Activated naive CD8-positive, alpha-beta T cell treated with anti-CD3 and anti-CD28 coated beads, Interleukin-2, amount 50 U/mL, for 24 hours (primary cell): Measurements from ENCODE around the gene SNCA.

Experiments used
- ATAC-seq: fragments of 150-1000 bp; cut with Tn5 transposase; one replicate; pipeline ENCODE4 v1.10.0; 2021
- DNase-seq: peaks from one replicate; pipeline ENCODE4 v3.0.0; 2021
- H3K27ac Mint-ChIP-seq: one replicate; pipeline ENCODE4 v1.8.0; 2021; ENCODE audit warnings: mild to moderate bottlenecking, mixed read lengths
- H3K27me3 Mint-ChIP-seq: one replicate; pipeline ENCODE4 v1.8.0; 2021; ENCODE audit warnings: mixed read lengths
- H3K36me3 Mint-ChIP-seq: one replicate; pipeline ENCODE4 v1.8.0; 2021; ENCODE audit warnings: low read depth, mixed read lengths
- H3K4me1 Mint-ChIP-seq: one replicate; pipeline ENCODE4 v1.8.0; 2021; ENCODE audit warnings: mixed read lengths
- H3K4me3 Mint-ChIP-seq: one replicate; pipeline ENCODE4 v1.8.0; 2021; ENCODE audit warnings: mild to moderate bottlenecking, moderate library complexity, mixed read lengths
- H3K9me3 Mint-ChIP-seq: one replicate; pipeline ENCODE4 v1.8.0; 2021; ENCODE audit warnings: mixed read lengths

Gene SNCA

DNA sequence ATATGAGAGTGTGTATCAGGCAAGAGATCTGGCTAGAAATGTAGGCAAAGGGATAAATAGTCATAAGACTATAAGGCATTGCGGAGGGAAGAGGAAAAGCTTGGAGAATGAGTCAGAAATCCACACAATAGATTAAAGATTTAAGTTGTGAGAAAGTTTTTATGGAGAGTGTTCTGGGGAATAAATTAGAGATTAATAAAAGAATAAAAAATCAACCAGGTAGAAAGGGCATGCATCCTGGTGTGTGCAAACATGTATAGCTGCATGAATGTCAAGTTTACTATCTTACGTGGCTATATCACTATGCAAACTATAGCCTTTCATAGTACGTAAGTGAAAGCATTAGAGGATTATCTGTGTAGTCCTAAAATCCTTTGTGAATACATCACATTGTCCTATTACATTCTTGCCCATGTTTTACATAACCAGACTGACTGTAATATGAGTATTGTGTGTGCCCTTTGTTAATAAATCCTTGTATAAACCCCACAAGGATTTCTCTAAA, 36.9 kb downstream of the SNCA start:
- H3K4me1 Mint-ChIP-seq = no peaks in the 10 kb centered on the region
- ATAC-seq (no peak), DNase-seq (no peak)
- no peaks in the 10 kb centered on the region for H3K9me3 Mint-ChIP-seq
- no peaks in the 10 kb centered on the region for H3K27me3 Mint-ChIP-seq
- H3K27ac Mint-ChIP-seq = no peak overlapping the region
- no peaks in the 10 kb centered on the region for H3K36me3 Mint-ChIP-seq
- no peak overlapping the region for H3K4me3 Mint-ChIP-seq

- no peak for ATAC-seq
- H3K4me1 Mint-ChIP-seq = no peaks in the 10 kb centered on the region
These were observed 37.9 kb downstream of the SNCA start for GRCh38 chr4:89799071-89799470.

DNA sequence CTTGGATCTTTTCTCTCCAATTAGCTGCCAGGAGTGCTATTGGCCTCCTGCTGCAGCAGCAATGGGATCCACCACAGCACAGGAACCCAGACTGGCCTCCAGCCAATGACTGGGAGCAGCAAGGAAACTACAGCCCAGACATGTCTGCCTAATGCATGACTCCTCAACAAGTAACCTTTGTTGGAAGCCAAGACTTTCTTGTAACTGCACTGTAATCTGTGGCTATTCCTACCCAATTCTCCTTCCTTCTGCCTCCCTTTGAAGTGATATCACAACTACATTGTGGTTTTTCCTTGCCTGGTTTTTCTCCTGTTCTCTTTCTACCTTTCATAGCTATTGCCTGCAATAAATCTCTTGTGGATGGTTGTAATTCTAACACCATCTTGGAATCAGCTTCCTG, 39.8 kb downstream of the SNCA start:
- Mint-ChIP-seq H3K36me3 (no peaks in the 10 kb centered on the region), H3K9me3 (no peaks in the 10 kb centered on the region), H3K27ac (no peak overlapping the region), H3K4me1 (no peaks in the 10 kb centered on the region), H3K4me3 (no peak overlapping the region), H3K27me3 (no peaks in the 10 kb centered on the region)
- ATAC-seq (no peak), DNase-seq (no peak)

More at GRCh38 chr4:89799071-89799470, 37.9 kb downstream of the SNCA start:
- H3K27ac Mint-ChIP-seq = no peak overlapping the region
- H3K36me3 Mint-ChIP-seq = no peaks in the 10 kb centered on the region
- H3K9me3 Mint-ChIP-seq = no peaks in the 10 kb centered on the region
- no peak overlapping the region for H3K4me3 Mint-ChIP-seq
- no peak for DNase-seq
- no peaks in the 10 kb centered on the region for H3K27me3 Mint-ChIP-seq

DNA sequence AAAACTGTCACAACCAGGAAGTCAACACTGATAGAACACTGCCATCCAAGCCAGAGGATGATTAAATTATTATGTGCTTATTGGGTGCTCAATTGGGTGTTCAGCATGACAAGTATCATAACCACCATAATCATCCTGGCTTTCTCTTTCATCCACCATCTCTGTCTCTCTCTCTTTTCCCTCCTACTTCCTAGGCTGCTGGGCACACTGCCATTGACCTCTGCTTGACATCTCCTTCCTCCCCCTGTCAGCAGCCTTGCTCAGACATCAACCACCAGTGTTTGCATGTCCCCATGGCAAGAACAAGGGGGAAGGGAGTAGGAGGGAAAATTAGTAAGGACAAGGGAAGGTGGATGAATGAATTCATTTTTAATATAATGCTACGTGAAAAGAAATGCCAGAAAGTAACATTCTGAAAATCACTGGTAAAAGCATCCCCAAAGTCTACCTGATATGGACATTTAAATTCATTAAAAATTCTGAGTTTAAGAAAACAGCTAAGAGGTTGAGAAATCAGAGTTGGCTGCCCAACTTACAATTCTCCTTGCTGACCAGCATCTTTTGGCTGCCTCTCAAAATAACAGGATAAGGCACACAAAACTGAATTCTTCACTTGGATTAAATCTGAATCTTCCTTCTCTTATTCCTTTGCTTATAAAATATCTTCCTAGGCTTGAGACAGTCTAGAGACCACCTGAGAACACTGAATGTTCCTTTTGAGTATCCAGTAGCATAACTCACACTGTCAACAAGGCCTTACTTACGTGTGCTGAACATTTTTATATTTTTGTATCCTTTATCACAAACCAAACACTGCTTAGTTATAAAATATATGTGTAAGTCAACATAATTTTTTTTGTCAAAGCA, 48.5 kb downstream of the SNCA start:
- H3K4me1 Mint-ChIP-seq = no peaks in the 10 kb centered on the region
- no peaks in the 10 kb centered on the region for H3K36me3 Mint-ChIP-seq
- no peak overlapping the region for H3K27ac Mint-ChIP-seq
- no peaks in the 10 kb centered on the region for H3K27me3 Mint-ChIP-seq
- DNase-seq (no peak), ATAC-seq (no peak)
- H3K9me3 Mint-ChIP-seq = no peaks in the 10 kb centered on the region
- H3K4me3 Mint-ChIP-seq = no peak overlapping the region

GRCh38 chr4:89784686-89785231, 52.2 kb downstream of the SNCA start:
- no peak for DNase-seq
- no peak for ATAC-seq
- no peak overlapping the region for H3K27ac Mint-ChIP-seq
- H3K4me3 Mint-ChIP-seq = no peak overlapping the region
- no peaks in the 10 kb centered on the region for H3K9me3 Mint-ChIP-seq
- H3K36me3 Mint-ChIP-seq = no peaks in the 10 kb centered on the region
- H3K27me3 Mint-ChIP-seq = no peaks in the 10 kb centered on the region
- no peaks in the 10 kb centered on the region for H3K4me1 Mint-ChIP-seq

GRCh38 chr4:89781321-89781720, 55.6 kb downstream of the SNCA start:
- no peak overlapping the region for H3K27ac Mint-ChIP-seq
- peaks cover 25% of the 10 kb centered on the region for H3K9me3 Mint-ChIP-seq
- H3K27me3 Mint-ChIP-seq = peaks cover 4% of the 10 kb centered on the region
- H3K4me3 Mint-ChIP-seq = no peak overlapping the region
- no peaks in the 10 kb centered on the region for H3K36me3 Mint-ChIP-seq
- H3K4me1 Mint-ChIP-seq = no peaks in the 10 kb centered on the region
- no peak for ATAC-seq
- DNase-seq = no peak

DNA sequence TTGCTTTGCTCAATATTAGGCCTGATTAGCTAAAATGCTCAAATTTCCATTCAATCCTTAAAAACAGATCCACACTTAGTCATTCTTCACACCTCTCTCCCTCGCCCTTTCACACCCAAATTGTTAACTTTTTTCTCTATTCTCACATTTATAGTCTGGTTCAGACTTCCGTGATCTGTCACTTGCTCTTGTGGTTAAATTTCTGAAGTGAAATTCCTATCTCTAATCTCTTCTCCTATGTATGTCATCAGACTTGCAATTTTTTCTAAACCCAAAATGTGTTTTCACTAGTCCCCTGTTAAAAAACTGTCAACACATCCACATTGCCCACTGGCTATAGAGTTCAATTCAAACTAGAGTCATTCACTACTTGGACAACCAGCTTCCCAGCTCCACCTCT, 63.2 kb downstream of the SNCA start:
- H3K4me3 Mint-ChIP-seq = no peak overlapping the region
- no peaks in the 10 kb centered on the region for H3K36me3 Mint-ChIP-seq
- ATAC-seq (no peak), DNase-seq (no peak)
- no peak overlapping the region for H3K27ac Mint-ChIP-seq
- H3K4me1 Mint-ChIP-seq = no peaks in the 10 kb centered on the region
- H3K27me3 Mint-ChIP-seq = peaks cover 10% of the 10 kb centered on the region
- H3K9me3 Mint-ChIP-seq = peaks cover 20% of the 10 kb centered on the region

DNA sequence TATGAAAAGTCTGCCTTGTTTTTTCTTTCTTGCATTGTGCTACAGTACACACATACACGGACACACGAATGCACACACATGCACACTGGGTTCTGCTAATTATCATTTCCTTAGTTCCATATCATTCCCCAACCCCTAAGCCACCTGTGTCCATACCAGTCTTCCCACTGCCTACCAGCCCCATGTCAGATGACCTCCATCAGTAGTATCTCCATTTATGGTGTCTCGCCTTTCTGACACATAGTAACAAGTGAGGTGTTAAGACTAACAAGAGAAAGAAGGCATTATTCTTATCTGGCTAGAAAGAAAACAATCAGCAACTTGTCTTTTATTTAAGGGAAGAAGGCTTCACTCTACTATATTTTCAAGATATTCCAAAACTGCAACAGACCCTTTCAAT, 67.1 kb downstream of the SNCA start:
- Mint-ChIP-seq H3K9me3 (no peaks in the 10 kb centered on the region), H3K27ac (no peak overlapping the region), H3K27me3 (peaks cover 5% of the 10 kb centered on the region), H3K4me1 (no peaks in the 10 kb centered on the region), H3K36me3 (no peaks in the 10 kb centered on the region), H3K4me3 (no peak overlapping the region)
- DNase-seq = no peak
- ATAC-seq = no peak

- Mint-ChIP-seq H3K4me1 (no peaks in the 10 kb centered on the region), H3K4me3 (no peak overlapping the region), H3K27me3 (peaks cover 2% of the 10 kb centered on the region), H3K36me3 (no peaks in the 10 kb centered on the region), H3K9me3 (no peaks in the 10 kb centered on the region), H3K27ac (no peak overlapping the region)
- DNase-seq = no peak
- no peak for ATAC-seq
These were observed 69.0 kb downstream of the SNCA start for GRCh38 chr4:89767924-89768323.

DNA sequence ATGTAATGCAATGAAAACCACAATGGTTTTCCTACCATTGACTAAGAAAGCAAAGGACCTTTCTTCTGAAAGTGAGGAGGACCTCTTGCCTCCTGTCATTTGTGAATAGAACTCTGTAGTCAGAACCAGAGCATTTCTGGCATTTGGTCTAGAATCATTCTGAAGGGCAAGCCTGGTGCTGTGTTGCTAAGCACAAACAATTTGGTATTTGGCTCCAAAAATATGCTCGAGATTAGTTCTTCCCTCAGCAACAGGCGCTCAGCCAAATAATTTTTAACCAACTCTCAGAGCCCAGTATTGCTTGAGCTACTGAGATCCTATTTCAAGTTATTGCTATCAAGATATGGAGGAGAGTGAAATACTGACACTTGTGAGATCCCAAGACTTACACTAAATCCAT, 71.0 kb downstream of the SNCA start:
- no peaks in the 10 kb centered on the region for H3K4me1 Mint-ChIP-seq
- no peak overlapping the region for H3K27ac Mint-ChIP-seq
- no peak for DNase-seq
- ATAC-seq = no peak
- H3K36me3 Mint-ChIP-seq = no peaks in the 10 kb centered on the region
- no peaks in the 10 kb centered on the region for H3K9me3 Mint-ChIP-seq
- no peak overlapping the region for H3K4me3 Mint-ChIP-seq
- no peaks in the 10 kb centered on the region for H3K27me3 Mint-ChIP-seq

GRCh38 chr4:89765528-89765927, 71.4 kb downstream of the SNCA start:
- ATAC-seq (no peak), DNase-seq (no peak)
- H3K36me3 Mint-ChIP-seq = no peaks in the 10 kb centered on the region
- no peaks in the 10 kb centered on the region for H3K9me3 Mint-ChIP-seq
- H3K4me1 Mint-ChIP-seq = no peaks in the 10 kb centered on the region
- H3K27ac Mint-ChIP-seq = no peak overlapping the region
- no peaks in the 10 kb centered on the region for H3K27me3 Mint-ChIP-seq
- H3K4me3 Mint-ChIP-seq = no peak overlapping the region

DNA sequence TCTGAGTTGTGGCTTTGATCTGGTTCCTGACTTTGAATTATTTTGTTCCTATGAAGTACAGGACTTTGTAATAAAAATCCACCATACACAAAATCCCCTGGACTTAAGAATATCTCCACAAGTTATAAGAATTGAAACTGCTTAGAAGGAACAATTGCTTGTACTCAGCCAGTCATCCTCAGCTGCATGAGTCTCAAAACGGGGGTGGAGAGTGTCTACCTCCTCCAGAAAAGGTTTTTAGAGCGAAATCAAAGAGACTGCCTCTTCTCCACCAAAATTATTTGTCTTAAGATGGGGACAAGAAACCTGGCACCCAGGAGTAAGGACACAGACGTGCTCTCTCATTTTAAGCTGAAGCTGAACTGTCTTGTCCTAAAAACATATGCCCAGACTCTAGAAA, 74.7 kb downstream of the SNCA start:
- DNase-seq = no peak
- Mint-ChIP-seq H3K27me3 (no peaks in the 10 kb centered on the region), H3K4me1 (no peaks in the 10 kb centered on the region), H3K27ac (no peak overlapping the region), H3K36me3 (no peaks in the 10 kb centered on the region), H3K9me3 (no peaks in the 10 kb centered on the region), H3K4me3 (no peak overlapping the region)
- no peak for ATAC-seq

DNA sequence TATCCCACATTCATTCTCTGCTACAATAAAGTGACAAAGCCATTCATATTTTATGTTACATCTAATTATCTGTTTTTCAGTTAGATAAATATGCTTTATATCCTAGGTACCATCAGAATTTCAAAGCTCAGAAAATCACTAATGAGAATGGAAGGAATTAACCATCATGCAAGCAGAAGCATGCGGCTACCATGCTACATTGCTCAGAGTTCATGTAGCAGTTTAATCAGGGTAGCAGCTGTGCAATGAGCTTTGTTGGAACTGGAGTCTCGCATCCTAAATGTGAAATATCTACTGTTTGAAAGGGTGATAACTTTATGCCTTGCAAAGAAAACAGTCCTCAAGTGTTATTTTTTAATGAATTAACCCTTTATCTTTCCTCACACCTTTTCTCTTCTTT, 77.5 kb downstream of the SNCA start:
- DNase-seq (no peak), ATAC-seq (no peak)
- Mint-ChIP-seq H3K4me1 (no peaks in the 10 kb centered on the region), H3K4me3 (no peak overlapping the region), H3K36me3 (no peaks in the 10 kb centered on the region), H3K9me3 (no peaks in the 10 kb centered on the region), H3K27ac (no peak overlapping the region), H3K27me3 (no peaks in the 10 kb centered on the region)

DNA sequence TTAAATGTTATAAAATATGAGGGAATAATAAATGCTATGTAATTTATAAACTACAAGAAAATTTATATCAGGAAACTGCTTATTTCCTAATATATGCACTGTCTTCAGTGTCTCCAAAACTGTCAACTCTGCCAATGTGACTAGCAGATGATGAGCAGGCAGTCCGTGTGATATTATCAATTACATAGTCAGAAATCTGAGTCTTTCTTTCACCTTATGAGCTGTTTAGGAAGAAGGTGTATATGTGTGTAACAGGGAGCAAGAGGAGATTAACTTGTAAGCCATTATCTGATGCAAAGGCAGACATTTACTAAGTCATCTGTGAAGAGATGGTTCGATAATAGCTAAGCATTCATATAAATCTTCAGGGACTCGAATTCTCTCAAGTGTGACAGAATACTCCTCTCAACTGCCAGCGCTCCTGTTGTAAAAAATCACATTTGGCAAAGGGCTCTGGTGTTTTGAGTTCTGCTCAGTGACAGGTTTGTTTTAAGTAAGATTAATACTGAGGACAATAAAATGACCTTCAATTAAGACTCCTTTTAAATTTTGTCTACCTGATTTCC, 79.7 kb downstream of the SNCA start:
- Mint-ChIP-seq H3K9me3 (no peaks in the 10 kb centered on the region), H3K4me1 (no peaks in the 10 kb centered on the region), H3K4me3 (no peak overlapping the region), H3K36me3 (no peaks in the 10 kb centered on the region), H3K27ac (no peak overlapping the region), H3K27me3 (no peaks in the 10 kb centered on the region)
- DNase-seq (no peak), ATAC-seq (no peak)

DNA sequence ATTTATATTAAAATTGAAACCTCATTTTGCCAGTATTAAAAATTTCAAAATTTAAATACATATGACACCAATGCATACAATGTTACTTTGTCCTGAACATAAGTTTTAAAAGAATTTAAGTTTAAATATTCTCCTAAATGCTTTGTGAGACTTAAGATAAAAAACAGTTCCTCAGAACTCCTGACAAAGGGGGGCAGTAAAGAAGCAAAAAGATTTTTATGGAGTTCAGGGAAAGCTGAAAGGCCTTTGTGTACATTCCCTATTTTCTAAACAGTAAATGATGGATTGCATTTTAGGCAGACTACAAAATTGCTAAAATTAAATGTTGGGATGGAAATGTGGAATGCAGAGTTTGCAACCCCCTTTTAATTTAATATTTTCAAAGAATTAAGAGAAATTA, 81.7 kb downstream of the SNCA start:
- H3K27me3 Mint-ChIP-seq = no peaks in the 10 kb centered on the region
- H3K27ac Mint-ChIP-seq = no peak overlapping the region
- H3K9me3 Mint-ChIP-seq = no peaks in the 10 kb centered on the region
- no peaks in the 10 kb centered on the region for H3K4me1 Mint-ChIP-seq
- no peaks in the 10 kb centered on the region for H3K36me3 Mint-ChIP-seq
- DNase-seq (no peak), ATAC-seq (no peak)
- H3K4me3 Mint-ChIP-seq = no peak overlapping the region
